Stimulated activated CD8-positive, alpha-beta memory T cell treated with anti-CD3 and anti-CD28 coated beads, Interleukin-7, amount 100 ng/mL, for 1 hour (primary cell): ENCODE measurements around the gene KRT7.
"Not testable (repeated sequence)": the region's sequence is repeated elsewhere in the genome, so short reads cannot be mapped to it uniquely, and the experiment has no call there.

Experiments used
- DNase-seq, 2 donors: peaks; one replicate each; pipeline ENCODE4 v3.0.0-alpha.2; 2020; ENCODE audit warnings: low read depth in 2 of 2

Gene KRT7

GRCh38 chr12:52229836-52230343, 3.2 kb upstream of the KRT7 start:
- no peak for DNase-seq

- no peak for DNase-seq
Observed at GRCh38 chr12:52230364-52231281, 2.4 kb upstream of the KRT7 start.

- no peak for DNase-seq
Observed at GRCh38 chr12:52231305-52232202, 1.5 kb upstream of the KRT7 start.

GRCh38 chr12:52232203-52232673, 805 bp upstream of the KRT7 start:
- DNase-seq: no peak

GRCh38 chr12:52233462-52234207, 592 bp downstream of the KRT7 start:
- DNase-seq: no peak

- DNase-seq: no peak
Observed at GRCh38 chr12:52234223-52234810, 1.3 kb downstream of the KRT7 start.

- DNase-seq: no peak
Observed at GRCh38 chr12:52235001-52235764, 2.1 kb downstream of the KRT7 start.

- DNase-seq: no peak
Observed at GRCh38 chr12:52235822-52236361, 2.8 kb downstream of the KRT7 start.

- no peak for DNase-seq
Observed at GRCh38 chr12:52236386-52237050, 3.5 kb downstream of the KRT7 start.

- DNase-seq: no peak
Observed at GRCh38 chr12:52238207-52238840, 5.3 kb downstream of the KRT7 start.

- DNase-seq: no peak
Observed at GRCh38 chr12:52238916-52239646, 6.0 kb downstream of the KRT7 start.

- DNase-seq: no peak
Observed at GRCh38 chr12:52239767-52240166, 6.7 kb downstream of the KRT7 start.

- not testable (repeated sequence) for DNase-seq
Observed at GRCh38 chr12:52240247-52240646, 7.2 kb downstream of the KRT7 start.

- no peak for DNase-seq
Observed at GRCh38 chr12:52241205-52241842, 8.3 kb downstream of the KRT7 start.

GRCh38 chr12:52242442-52243258, 9.6 kb downstream of the KRT7 start:
- no peak for DNase-seq

- DNase-seq: no peak
Observed at GRCh38 chr12:52243259-52243855, 10.3 kb downstream of the KRT7 start.
